Lower lobe of right lung (tissue), 2 donors: ENCODE data around the gene FAM228B. TPM values are rescaled to one million over a fixed set of nuclear protein-coding genes. Genes with fewer than 3 reads are reported as not detected.

Experiments used
- ATAC-seq, 2 donors: fragments of 200-7000 bp; cut with Tn5 transposase; one replicate each; pipeline ENCODE4 v1.9.1; 2020 to 2022; ENCODE audit warnings: mild to moderate bottlenecking in 2 of 2, moderate library complexity in 2 of 2
- DNase-seq: peaks from one replicate; pipeline ENCODE4 v3.0.0-alpha.2; 2020
- H3K27ac ChIP-seq: fragments of 200-600 bp; one replicate; pipeline ENCODE4 v1.8.0; 2022
- H3K27me3 ChIP-seq: fragments of 200-600 bp; one replicate; pipeline ENCODE4 v1.8.0; 2022; ENCODE audit warnings: low read depth
- H3K36me3 ChIP-seq: fragments of 200-600 bp; one replicate; pipeline ENCODE4 v1.8.0; 2022; ENCODE audit warnings: mild to moderate bottlenecking
- H3K4me1 ChIP-seq: fragments of 200-600 bp; one replicate; pipeline ENCODE4 v1.8.0; 2022
- H3K4me3 ChIP-seq: fragments of 200-600 bp; one replicate; pipeline ENCODE4 v1.8.0; 2022; ENCODE audit warnings: mild to moderate bottlenecking
- H3K9me3 ChIP-seq: fragments of 200-600 bp; one replicate; pipeline ENCODE4 v1.8.0; 2022
- CTCF ChIP-seq: fragments of 200-600 bp; IDR thresholded peaks from one replicate; pipeline ENCODE4 v1.8.0; 2022; ENCODE audit warnings: antibody characterized with exemption, mild to moderate bottlenecking
- intact Hi-C: fragments of 100-400 bp; cut with DNase I; formaldehyde crosslinking; loops from one replicate; pipeline ENCODE4 v1.11.0; 2022
- total RNA-seq: library from RNA; stranded (reverse); fragmentation: NEBNext Ultra II Directional; extraction: Animal tissue kit (Norgen Biotek cat#: 25700); gene quantifications from one replicate; pipeline ENCODE4 v1.2.1, GENCODE V29; 2021
- donor health status: DM: no; HTN: yes; CAD: no; lungs with severe emphysema.

FAM228B gene
- total RNA-seq, 1 donor from 2014 or later: 25.4 TPM

- H3K27ac ChIP-seq: no peak overlapping the region
- H3K27me3 ChIP-seq: no peaks in the 10 kb centered on the region
- no peak for ATAC-seq
- intact Hi-C loops: no loop called here
- DNase-seq: no peak
- no peak overlapping the region for H3K4me3 ChIP-seq
- peaks cover 98% of the 10 kb centered on the region for H3K36me3 ChIP-seq
- no peaks in the 10 kb centered on the region for H3K9me3 ChIP-seq
- no peak for TF ChIP-seq CTCF
- H3K4me1 ChIP-seq: no peaks in the 10 kb centered on the region
Measured at GRCh38 chr2:24210723-24211122, 87.5 kb downstream of the FAM228B start.

DNA sequence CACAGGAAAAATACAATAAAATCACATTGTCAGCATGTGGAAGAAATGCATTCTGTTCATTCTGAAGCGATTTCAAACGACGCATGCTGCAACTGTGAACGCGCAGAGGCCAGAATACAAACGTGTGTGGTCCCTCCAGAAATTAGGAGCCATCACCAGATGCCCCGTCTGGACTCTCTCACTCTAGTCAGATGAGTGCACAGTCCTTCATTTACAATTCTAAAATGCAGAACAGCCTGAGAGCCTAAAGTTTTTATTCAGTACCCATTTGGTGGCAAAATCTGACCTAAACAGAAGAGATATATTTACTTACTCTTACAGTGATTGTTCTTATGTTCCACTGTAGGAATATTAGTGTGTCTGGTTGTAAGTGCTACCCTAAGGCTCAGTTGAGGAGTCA, 88.1 kb downstream of the FAM228B start:
- no peak for TF ChIP-seq CTCF
- no peaks in the 10 kb centered on the region for H3K27me3 ChIP-seq
- peaks cover 98% of the 10 kb centered on the region for H3K36me3 ChIP-seq

DNA sequence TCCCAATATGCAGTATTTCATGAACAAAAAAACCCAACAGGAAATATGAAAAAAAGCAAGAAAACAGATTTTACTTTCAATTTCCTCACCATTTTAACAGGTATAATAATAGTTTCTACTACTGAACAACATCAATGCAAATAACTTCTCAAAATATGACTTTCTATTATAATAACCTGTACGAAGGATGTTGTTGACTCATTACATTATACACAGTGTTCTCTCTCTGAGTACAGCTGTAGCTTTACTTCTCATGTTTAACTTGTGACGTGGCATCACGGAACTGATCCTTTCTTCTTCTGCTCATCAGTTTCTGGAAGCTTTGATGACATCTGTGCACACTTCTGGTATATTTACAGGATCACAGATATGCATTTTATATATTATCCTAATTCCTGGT, 91.6 kb downstream of the FAM228B start:
- Histone ChIP-seq H3K36me3 (peaks cover 98% of the 10 kb centered on the region), H3K27me3 (no peaks in the 10 kb centered on the region), H3K27ac (no peak overlapping the region), H3K4me3 (no peak overlapping the region), H3K9me3 (no peaks in the 10 kb centered on the region), H3K4me1 (no peaks in the 10 kb centered on the region)
- no peak for TF ChIP-seq CTCF
- intact Hi-C loops: no loop called here
- ATAC-seq (no peak), DNase-seq (no peak)

More for the DNA sequence above, 88.1 kb downstream of the FAM228B start:
- intact Hi-C loops: no loop called here
- H3K4me3 ChIP-seq: no peak overlapping the region
- no peaks in the 10 kb centered on the region for H3K4me1 ChIP-seq
- ATAC-seq (no peak), DNase-seq (no peak)
- H3K9me3 ChIP-seq: no peaks in the 10 kb centered on the region
- H3K27ac ChIP-seq: no peak overlapping the region

Other genes starting within 250 kb of the FAM228B start
- gene ATAD2B, start 196.3 kb upstream of the FAM228B start, total RNA-seq: 24.3 TPM
- gene UBXN2A, start 183.0 kb upstream of the FAM228B start, total RNA-seq: 14.1 TPM
- gene MFSD2B, start 113.4 kb upstream of the FAM228B start, total RNA-seq: 0.38 TPM
- gene WDCP, start 76.1 kb upstream of the FAM228B start, total RNA-seq: 10.5 TPM
- gene FKBP1B, start 73.7 kb upstream of the FAM228B start, total RNA-seq: 16.4 TPM
- gene SF3B6, start 47.1 kb upstream of the FAM228B start, total RNA-seq: 65.5 TPM
- 34.4 TPM for gene TP53I3, start 38.6 kb upstream of the FAM228B start, total RNA-seq
- 1.7 TPM for gene PFN4, start 135 bp upstream of the FAM228B start, total RNA-seq
- 0.89 TPM for gene FAM228A, start 51.6 kb downstream of the FAM228B start, total RNA-seq
- gene ITSN2, start 237.1 kb downstream of the FAM228B start, total RNA-seq: 92.8 TPM